DND-41 (cell line): ENCODE data around the gene PLSCR3.

ENCODE experiments used
- ATAC-seq: fragments of 200-7000 bp; cut with Tn5 transposase; 3 replicates; pipeline ENCODE4 v1.9.1; 2021; ENCODE audit warnings: low read depth; ENCODE audit not compliant: insufficient read depth
- DNase-seq: peaks from one replicate; pipeline ENCODE4 v3.0.0-alpha.2; 2020
- H2AFZ ChIP-seq: 2 replicates; pipeline ENCODE4 v1.6.0; 2012; ENCODE audit warnings: low read depth, low read length
- H3K27ac ChIP-seq: 2 replicates; pipeline ENCODE4 v1.5.1; 2012; ENCODE audit warnings: low read length, inconsistent platforms
- H3K27me3 ChIP-seq: fragments of 200-600 bp; sonication (generic); 2 replicates; pipeline ENCODE4 v1.6.0; 2012; ENCODE audit warnings: low read length, mild to moderate bottlenecking, inconsistent platforms; ENCODE audit not compliant: insufficient read depth, poor library complexity
- H3K36me3 ChIP-seq: 2 replicates; pipeline ENCODE4 v1.5.1; 2012; ENCODE audit warnings: low read length, inconsistent platforms; ENCODE audit not compliant: insufficient read depth
- H3K4me1 ChIP-seq: 2 replicates; pipeline ENCODE4 v1.5.1; 2012; ENCODE audit warnings: mild to moderate bottlenecking, low read length; ENCODE audit not compliant: insufficient read depth
- H3K4me2 ChIP-seq: 2 replicates; pipeline ENCODE4 v1.6.0; 2012; ENCODE audit warnings: mild to moderate bottlenecking, moderate library complexity, low read length, inconsistent platforms; ENCODE audit not compliant: insufficient read depth
- H3K4me3 ChIP-seq, 2 experiments: fragments of 200-600 bp in 1 of 2; shearing (Covaris generic) in 1 of 2; 2 replicates each; pipeline ENCODE4 v1.5.1; 2012 to 2016; ENCODE audit warnings: inconsistent platforms in 2 of 2, low read length in 2 of 2, mild to moderate bottlenecking in 2 of 2, low read depth in 1 of 2, moderate library complexity in 1 of 2
- H3K79me2 ChIP-seq: 2 replicates; pipeline ENCODE4 v1.6.0; 2012; ENCODE audit warnings: low read length, inconsistent platforms; ENCODE audit not compliant: insufficient read depth
- H3K9ac ChIP-seq: 2 replicates; pipeline ENCODE4 v1.6.0; 2012; ENCODE audit warnings: low read depth, mild to moderate bottlenecking, inconsistent platforms, low read length, moderate library complexity
- H3K9me3 ChIP-seq: 2 replicates; pipeline ENCODE4 v1.5.1; 2012; ENCODE audit warnings: low read length, moderate library complexity, mild to moderate bottlenecking, inconsistent platforms; ENCODE audit not compliant: insufficient read depth, severe bottlenecking
- H4K20me1 ChIP-seq: 2 replicates; pipeline ENCODE4 v1.6.0; 2012; ENCODE audit warnings: low read length; ENCODE audit not compliant: insufficient read depth
- CTCF ChIP-seq: IDR thresholded peaks from 2 replicates; pipeline ENCODE4 v1.5.1; 2012; ENCODE audit warnings: borderline replicate concordance, low read length, moderate library complexity, mild to moderate bottlenecking; ENCODE audit not compliant: poor library complexity, severe bottlenecking; ENCODE audit errors: extremely low read depth
- EZH2 ChIP-seq: IDR thresholded peaks from 3 replicates; pipeline ENCODE4 v1.6.1; 2012; ENCODE audit warnings: borderline replicate concordance, low read depth, mild to moderate bottlenecking, moderate library complexity, low read length, inconsistent platforms; ENCODE audit not compliant: severe bottlenecking

The PLSCR3 gene

DNA sequence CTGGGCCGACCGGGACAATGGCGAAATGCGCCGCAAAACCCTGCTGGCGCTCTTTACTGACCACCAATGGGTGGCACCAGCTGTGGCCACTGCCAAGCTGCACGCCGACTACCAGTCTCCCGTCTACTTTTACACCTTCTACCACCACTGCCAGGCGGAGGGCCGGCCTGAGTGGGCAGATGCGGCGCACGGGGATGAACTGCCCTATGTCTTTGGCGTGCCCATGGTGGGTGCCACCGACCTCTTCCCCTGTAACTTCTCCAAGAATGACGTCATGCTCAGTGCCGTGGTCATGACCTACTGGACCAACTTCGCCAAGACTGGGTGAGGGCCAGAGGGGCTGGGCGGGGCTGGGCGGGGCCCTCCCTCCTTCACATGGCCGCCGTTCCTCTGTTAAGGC lies 21.5 kb upstream of the PLSCR3 start:
- Histone ChIP-seq H3K9me3 (no peaks in the 10 kb centered on the region), H3K27ac (no peak overlapping the region), H3K9ac (no peak overlapping the region), H3K4me1 (no peaks in the 10 kb centered on the region), H3K36me3 (0 out of 2 replicates have a peak, but pooled peaks cover under 1% of the 10 kb centered on the region), H3K4me2 (no peak overlapping the region), H3K4me3 (no peak overlapping the region), H3K79me2 (no peaks in the 10 kb centered on the region), H3K27me3 (no peaks in the 10 kb centered on the region), H2AFZ (no peak overlapping the region), H4K20me1 (no peaks in the 10 kb centered on the region)
- DNase-seq (no peak), ATAC-seq (no peak)
- TF ChIP-seq CTCF (no peak), EZH2 (no peak)

- no peak overlapping the region for H3K4me3 ChIP-seq
- ATAC-seq (no peak), DNase-seq (no peak)
- no peak for TF ChIP-seq CTCF
- no peak for TF ChIP-seq EZH2
- H3K27ac ChIP-seq = no peak overlapping the region
- H3K27me3 ChIP-seq = no peaks in the 10 kb centered on the region
- no peaks in the 10 kb centered on the region for H4K20me1 ChIP-seq
- H2AFZ ChIP-seq = no peak overlapping the region
- no peaks in the 10 kb centered on the region for H3K9me3 ChIP-seq
- H3K4me2 ChIP-seq = no peak overlapping the region
- no peak overlapping the region for H3K9ac ChIP-seq
- peaks cover 9% of the 10 kb centered on the region; the same call in 1 of the 2 replicates for H3K36me3 ChIP-seq
- H3K79me2 ChIP-seq = no peaks in the 10 kb centered on the region
- no peaks in the 10 kb centered on the region for H3K4me1 ChIP-seq
Measured at GRCh38 chr17:7414837-7415236, 20.5 kb upstream of the PLSCR3 start.

DNA sequence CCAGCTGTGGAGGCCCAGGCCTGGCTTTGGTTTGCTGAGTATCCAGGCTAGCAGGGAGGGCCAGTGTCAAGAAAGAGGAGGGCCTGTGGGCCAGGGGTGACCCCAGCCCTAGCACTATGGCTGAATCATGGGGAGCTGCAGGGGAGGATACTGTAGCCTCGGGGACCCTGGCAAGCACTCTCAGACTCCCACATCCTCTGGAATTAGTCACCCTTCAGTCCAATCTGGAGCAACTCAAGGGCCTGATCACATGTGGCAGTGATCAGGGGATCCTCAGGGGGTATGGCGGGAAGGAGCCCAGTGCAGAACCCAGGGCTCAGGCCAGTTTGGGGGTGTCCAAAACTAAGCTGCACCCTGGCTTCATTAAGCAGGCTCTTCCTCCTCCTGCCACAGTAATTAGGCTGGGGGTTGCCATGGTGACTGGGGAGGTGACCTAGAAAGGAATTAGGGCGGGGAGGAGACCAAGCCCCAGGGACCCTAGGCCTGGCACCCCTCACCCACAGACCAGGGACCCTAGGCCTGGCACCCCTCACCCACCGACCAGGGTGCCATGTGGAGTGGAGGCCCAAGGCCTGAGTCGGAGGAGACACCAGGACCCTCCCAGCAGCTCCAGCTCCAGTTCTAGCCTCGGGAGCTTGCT lies 19.1 kb upstream of the PLSCR3 start:
- Histone ChIP-seq H3K4me1 (no peaks in the 10 kb centered on the region), H2AFZ (no peak overlapping the region), H3K4me2 (no peak overlapping the region), H4K20me1 (0 out of 2 replicates have a peak, but pooled peaks cover 2% of the 10 kb centered on the region), H3K27ac (no peak overlapping the region), H3K9ac (no peak overlapping the region), H3K36me3 (peaks cover 22% of the 10 kb centered on the region), H3K4me3 (no peak overlapping the region), H3K79me2 (no peaks in the 10 kb centered on the region), H3K27me3 (no peaks in the 10 kb centered on the region), H3K9me3 (no peaks in the 10 kb centered on the region)
- no peak for ATAC-seq
- TF ChIP-seq EZH2 (no peak), CTCF (no peak)
- no peak for DNase-seq
